ENCODE data around the gene CENPQ. TPM values are rescaled to one million over a fixed set of nuclear protein-coding genes. Genes with fewer than 3 reads are reported as not detected.

The CENPQ gene
- total RNA-seq, 4 donors from 2014 or later, result 2.4 to 4.0 (median 3.6) TPM

GRCh38 chr6:49522710-49523593 lies 59.8 kb downstream of the CENPQ start:
- H3K27me3 ChIP-seq, result no peaks in the 10 kb centered on the region
- 84% methylated on average over 7 of the region's 7 CpGs for WGBS
- no peaks in the 10 kb centered on the region for H3K4me1 ChIP-seq
- H3K9me3 ChIP-seq, result no peaks in the 10 kb centered on the region
- H3K4me3 ChIP-seq, result no peak overlapping the region
- no peak for DNase-seq (ENCODE audit: low spot score in 2 of 2)
- TF ChIP-seq POLR2AphosphoS5 (IDR thresholded peaks at IDR 0.05) (no peak), EP300 (IDR thresholded peaks at IDR 0.05) (no peak), CTCF (IDR thresholded peaks at IDR 0.05) (no peak), POLR2A (IDR thresholded peaks at IDR 0.05) (no peak)
- no peaks in the 10 kb centered on the region for H3K36me3 ChIP-seq
- no peak overlapping the region for H3K27ac ChIP-seq

GRCh38 chr6:49523901-49524300 lies 60.7 kb downstream of the CENPQ start:
- no peak for TF ChIP-seq POLR2AphosphoS5 (IDR thresholded peaks at IDR 0.05)
- TF ChIP-seq CTCF (IDR thresholded peaks at IDR 0.05), result no peak
- no peak for TF ChIP-seq EP300 (IDR thresholded peaks at IDR 0.05)
- no peak for TF ChIP-seq POLR2A (IDR thresholded peaks at IDR 0.05)
- Histone ChIP-seq H3K4me3 (no peak overlapping the region), H3K36me3 (no peaks in the 10 kb centered on the region), H3K27me3 (peaks cover 2% of the 10 kb centered on the region), H3K27ac (no peak overlapping the region), H3K9me3 (no peaks in the 10 kb centered on the region), H3K4me1 (peaks cover 6% of the 10 kb centered on the region)
- WGBS, result 60% methylated on average over 1 of the region's 1 CpG
- DNase-seq (ENCODE audit: low spot score in 2 of 2), result no peak

GRCh38 chr6:49524541-49524940 lies 61.4 kb downstream of the CENPQ start:
- H3K27ac ChIP-seq, result no peak overlapping the region
- no peaks in the 10 kb centered on the region for H3K9me3 ChIP-seq
- peaks cover 10% of the 10 kb centered on the region for H3K4me1 ChIP-seq
- 61% methylated on average over 7 of the region's 7 CpGs for WGBS
- DNase-seq (ENCODE audit: low spot score in 2 of 2), result no peak
- H3K4me3 ChIP-seq, result no peak overlapping the region
- no peak for TF ChIP-seq CTCF (IDR thresholded peaks at IDR 0.05)
- no peak for TF ChIP-seq POLR2AphosphoS5 (IDR thresholded peaks at IDR 0.05)
- no peak for TF ChIP-seq EP300 (IDR thresholded peaks at IDR 0.05)
- no peak for TF ChIP-seq POLR2A (IDR thresholded peaks at IDR 0.05)
- no peaks in the 10 kb centered on the region for H3K36me3 ChIP-seq
- H3K27me3 ChIP-seq, result peaks cover 4% of the 10 kb centered on the region

GRCh38 chr6:49526598-49526997 lies 63.4 kb downstream of the CENPQ start:
- no peak overlapping the region for H3K4me3 ChIP-seq
- WGBS, result 77% methylated on average over 9 of the region's 12 CpGs
- no peak for TF ChIP-seq POLR2AphosphoS5 (IDR thresholded peaks at IDR 0.05)
- no peak for TF ChIP-seq EP300 (IDR thresholded peaks at IDR 0.05)
- TF ChIP-seq POLR2A (IDR thresholded peaks at IDR 0.05), result no peak
- no peak for TF ChIP-seq CTCF (IDR thresholded peaks at IDR 0.05)

GRCh38 chr6:49527320-49527719 lies 64.2 kb downstream of the CENPQ start:
- no peak overlapping the region for H3K4me3 ChIP-seq
- no peaks in the 10 kb centered on the region for H3K9me3 ChIP-seq
- H3K27ac ChIP-seq, result no peak overlapping the region
- H3K27me3 ChIP-seq, result peaks cover 4% of the 10 kb centered on the region
- peaks cover 10% of the 10 kb centered on the region for H3K4me1 ChIP-seq
- H3K36me3 ChIP-seq, result no peaks in the 10 kb centered on the region
- DNase-seq (ENCODE audit: low spot score in 2 of 2), result no peak
- WGBS, result 24% methylated on average over 1 of the region's 1 CpG
- TF ChIP-seq CTCF (IDR thresholded peaks at IDR 0.05), result no peak
- no peak for TF ChIP-seq EP300 (IDR thresholded peaks at IDR 0.05)
- no peak for TF ChIP-seq POLR2AphosphoS5 (IDR thresholded peaks at IDR 0.05)
- TF ChIP-seq POLR2A (IDR thresholded peaks at IDR 0.05), result no peak

More at GRCh38 chr6:49526598-49526997, 63.4 kb downstream of the CENPQ start:
- Histone ChIP-seq H3K27me3 (peaks cover 4% of the 10 kb centered on the region), H3K4me1 (peaks cover 10% of the 10 kb centered on the region), H3K36me3 (no peaks in the 10 kb centered on the region), H3K27ac (no peak overlapping the region), H3K9me3 (no peaks in the 10 kb centered on the region)
- DNase-seq (ENCODE audit: low spot score in 2 of 2), result no peak
